Stimulated activated CD8-positive, alpha-beta memory T cell treated with anti-CD3 and anti-CD28 coated beads, Interleukin-4, amount 100 ng/mL, for 48 hours (primary cell): ENCODE data around the gene CCDC85C.

ENCODE experiments used
- DNase-seq: peaks from one replicate; pipeline ENCODE4 v3.0.0-alpha.2; 2020

Gene CCDC85C

GRCh38 chr14:99587460-99588278, 16.3 kb downstream of the CCDC85C start:
- DNase-seq: no peak

GRCh38 chr14:99586761-99587459, 17.1 kb downstream of the CCDC85C start:
- no peak for DNase-seq

GRCh38 chr14:99586054-99586760, 17.8 kb downstream of the CCDC85C start:
- no peak for DNase-seq

- no peak for DNase-seq
Observed at GRCh38 chr14:99584823-99585222, 19.2 kb downstream of the CCDC85C start.

GRCh38 chr14:99581938-99582337, 22.1 kb downstream of the CCDC85C start:
- no peak for DNase-seq

- DNase-seq: no peak
Observed at GRCh38 chr14:99581374-99581773, 22.6 kb downstream of the CCDC85C start.

GRCh38 chr14:99579903-99580571, 24.0 kb downstream of the CCDC85C start:
- no peak for DNase-seq

GRCh38 chr14:99579120-99579836, 24.7 kb downstream of the CCDC85C start:
- DNase-seq: no peak

GRCh38 chr14:99578541-99579101, 25.4 kb downstream of the CCDC85C start:
- no peak for DNase-seq

- DNase-seq: no peak
Observed at GRCh38 chr14:99576761-99577705, 27.0 kb downstream of the CCDC85C start.

- no peak for DNase-seq
Observed at GRCh38 chr14:99576304-99576703, 27.7 kb downstream of the CCDC85C start.

- no peak for DNase-seq
Observed at GRCh38 chr14:99575043-99576023, 28.7 kb downstream of the CCDC85C start.

GRCh38 chr14:99574099-99574880, 29.7 kb downstream of the CCDC85C start:
- DNase-seq: no peak

- DNase-seq: no peak
Observed at GRCh38 chr14:99573436-99574098, 30.4 kb downstream of the CCDC85C start.

- DNase-seq: no peak
Observed at GRCh38 chr14:99573000-99573330, 31.0 kb downstream of the CCDC85C start.

GRCh38 chr14:99572173-99572999, 31.6 kb downstream of the CCDC85C start:
- no peak for DNase-seq

- DNase-seq: no peak
Observed at GRCh38 chr14:99571303-99571986, 32.6 kb downstream of the CCDC85C start.
